NCI-H2196 (cell line): Measurements from ENCODE around the gene PLEKHM3.

Experiments used
- DNase-seq: peaks from one replicate; lab custom pipeline; 2025; ENCODE audit not compliant: unreplicated experiment; lab: John Stamatoyannopoulos, UW

Gene PLEKHM3, protein sequence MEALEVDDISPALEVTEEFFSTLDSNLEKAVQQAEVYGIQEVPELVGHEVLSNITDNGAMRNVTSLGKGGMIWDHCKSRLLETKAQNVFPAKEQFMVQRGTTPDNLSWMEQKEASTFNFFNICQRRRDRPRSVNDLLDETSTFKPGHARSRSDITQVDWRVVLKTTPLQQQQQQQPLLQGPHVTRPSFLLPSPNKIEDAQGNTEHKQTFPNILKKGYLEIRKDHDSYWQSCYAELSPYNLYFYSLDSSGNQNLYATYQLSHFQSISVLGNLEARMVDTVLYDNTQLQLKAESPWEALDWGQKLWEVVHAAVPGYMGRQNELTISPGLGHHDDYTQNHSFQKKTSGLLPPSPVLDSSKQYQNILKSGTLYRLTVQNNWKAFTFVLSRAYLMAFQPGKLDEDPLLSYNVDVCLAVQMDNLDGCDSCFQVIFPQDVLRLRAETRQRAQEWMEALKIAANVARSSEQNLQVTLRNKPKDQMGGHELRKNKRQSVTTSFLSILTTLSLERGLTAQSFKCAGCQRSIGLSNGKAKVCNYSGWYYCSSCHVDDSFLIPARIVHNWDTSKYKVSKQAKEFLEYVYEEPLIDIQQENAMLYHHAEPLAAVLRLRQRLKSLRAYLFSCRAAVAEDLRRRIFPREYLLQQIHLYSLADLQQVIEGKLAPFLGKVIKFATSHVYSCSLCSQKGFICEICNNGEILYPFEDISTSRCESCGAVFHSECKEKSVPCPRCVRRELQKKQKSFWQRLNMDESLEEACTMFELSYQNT

DNA sequence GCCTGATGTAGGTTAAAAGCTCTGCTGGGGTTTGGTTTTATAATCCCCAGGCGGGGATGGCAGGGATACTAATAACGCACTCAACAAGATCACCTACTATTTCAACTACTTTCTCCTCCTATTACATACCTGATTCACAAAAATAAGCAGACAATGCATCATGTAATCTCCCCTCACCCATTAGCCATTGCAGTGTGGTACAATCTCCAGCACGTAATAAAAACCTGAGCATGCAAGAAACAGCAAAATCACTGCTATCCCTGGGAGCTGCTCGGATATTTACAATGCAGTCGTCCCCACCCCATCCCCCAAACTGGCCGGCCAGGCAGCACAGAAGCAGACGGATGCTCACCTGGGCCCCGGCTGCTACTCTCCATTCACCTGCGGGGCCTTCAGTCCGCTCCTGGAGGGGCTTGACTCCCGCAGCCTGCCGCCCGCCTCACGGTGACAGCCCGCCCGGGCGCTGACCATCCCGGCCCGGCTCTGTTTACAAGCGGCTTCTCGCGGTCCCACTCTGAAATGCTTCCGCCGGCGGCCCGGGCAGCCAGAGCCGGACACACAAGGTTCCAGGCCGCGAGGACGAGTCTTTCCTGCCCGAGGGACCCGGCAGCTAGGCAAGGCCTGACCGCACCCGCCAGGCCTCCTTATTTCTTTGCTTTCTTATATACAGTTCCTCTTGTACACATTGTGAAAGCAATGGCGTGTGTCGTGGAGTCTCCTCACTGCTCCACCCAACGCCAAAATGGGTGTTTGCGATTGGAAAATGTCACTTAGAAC is at the start of gene PLEKHM3:
Gene PLEKHM3 (minus strand): TSS at position 491 of the 777 bp plus-strand sequence. CDS start 23,888 bp downstream, outside the sequence.
- DNase-seq = peak; percentile 81

DNA sequence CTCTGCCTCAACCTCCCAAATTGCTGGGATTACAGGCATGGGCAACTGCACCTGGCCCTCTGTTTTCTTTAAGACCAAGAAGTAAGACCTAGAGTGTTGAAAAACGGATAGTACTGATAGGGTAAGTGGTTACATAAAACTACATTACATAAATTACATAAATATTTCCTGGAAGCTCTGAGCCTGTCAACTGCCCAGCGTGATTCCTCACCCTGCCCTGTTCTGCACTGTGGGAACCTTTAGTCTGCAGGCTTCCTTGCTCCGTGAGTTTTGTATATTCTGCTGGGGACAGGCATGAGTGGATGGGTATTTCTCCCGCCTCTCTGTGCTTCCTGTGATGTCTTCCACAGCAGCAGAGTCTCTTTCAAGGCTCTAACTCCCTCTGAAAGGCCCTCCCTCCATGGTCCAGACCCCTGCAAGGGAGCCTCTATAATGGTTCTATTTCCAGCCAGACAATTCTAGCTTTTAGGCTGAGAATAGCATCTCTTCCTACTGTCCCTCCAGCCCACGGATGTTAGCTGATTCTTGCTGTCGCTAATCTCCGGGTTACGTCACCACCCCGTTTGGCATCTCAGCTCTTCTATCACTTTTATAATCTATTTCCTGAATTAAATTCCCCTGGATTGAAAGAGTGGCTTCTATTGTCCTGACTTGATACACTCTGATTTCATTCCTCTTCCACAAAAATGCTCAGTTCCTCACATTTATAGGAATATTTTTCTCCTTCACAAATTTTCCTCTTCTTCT is 49.5 kb upstream of the PLEKHM3 start:
- no peak for DNase-seq

- peak; percentile 61 for DNase-seq
These were observed 47.0 kb upstream of the PLEKHM3 start for GRCh38 chr2:208072250-208072892.

DNA sequence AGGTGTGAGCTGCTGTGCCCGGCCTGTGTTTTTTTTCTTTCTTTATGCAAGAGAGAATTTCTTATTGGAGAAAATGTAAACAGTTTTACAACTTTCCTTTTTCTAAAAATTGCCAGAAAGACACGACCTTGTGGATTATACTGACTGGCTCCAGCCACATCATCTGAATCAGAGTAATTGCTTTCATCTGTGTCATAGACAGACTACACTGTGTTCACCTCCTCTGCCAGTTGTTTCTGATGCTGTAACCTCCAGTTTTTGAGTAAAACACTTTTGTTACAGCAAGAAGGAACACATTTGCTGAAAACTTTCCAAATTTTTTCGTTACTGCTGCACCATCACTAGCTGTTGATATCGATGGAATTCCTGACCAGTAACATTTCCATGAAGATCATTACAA is 43.9 kb upstream of the PLEKHM3 start:
- DNase-seq = no peak

GRCh38 chr2:208066016-208066415 is 40.7 kb upstream of the PLEKHM3 start:
- no peak for DNase-seq

DNA sequence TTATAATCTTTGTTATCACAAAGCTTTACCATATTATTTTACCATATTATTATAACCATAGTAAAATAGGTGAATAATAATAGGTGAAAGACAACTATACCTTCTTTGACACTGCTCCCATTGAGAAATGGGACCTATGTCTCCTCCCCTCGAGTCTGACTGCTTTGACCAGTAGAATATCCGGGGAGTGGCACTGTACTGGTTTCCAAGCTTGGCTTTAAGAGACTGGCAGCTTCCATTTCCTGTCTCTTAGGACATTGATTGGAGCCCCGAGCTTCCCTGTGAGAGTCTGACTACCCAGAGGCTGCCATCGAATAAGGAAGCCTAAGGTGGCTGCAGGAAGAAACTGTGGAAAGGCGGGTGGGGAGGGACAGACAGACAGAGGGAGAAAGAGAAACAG is 40.1 kb upstream of the PLEKHM3 start:
- no peak for DNase-seq

- no peak for DNase-seq
These were observed 39.1 kb upstream of the PLEKHM3 start for GRCh38 chr2:208064220-208064961.

- no peak for DNase-seq
These were observed 37.6 kb upstream of the PLEKHM3 start for GRCh38 chr2:208062961-208063360.

GRCh38 chr2:208062113-208062512 is 36.8 kb upstream of the PLEKHM3 start:
- peak; percentile 30 for DNase-seq

GRCh38 chr2:208057108-208057507 is 31.8 kb upstream of the PLEKHM3 start:
- DNase-seq = no peak

DNA sequence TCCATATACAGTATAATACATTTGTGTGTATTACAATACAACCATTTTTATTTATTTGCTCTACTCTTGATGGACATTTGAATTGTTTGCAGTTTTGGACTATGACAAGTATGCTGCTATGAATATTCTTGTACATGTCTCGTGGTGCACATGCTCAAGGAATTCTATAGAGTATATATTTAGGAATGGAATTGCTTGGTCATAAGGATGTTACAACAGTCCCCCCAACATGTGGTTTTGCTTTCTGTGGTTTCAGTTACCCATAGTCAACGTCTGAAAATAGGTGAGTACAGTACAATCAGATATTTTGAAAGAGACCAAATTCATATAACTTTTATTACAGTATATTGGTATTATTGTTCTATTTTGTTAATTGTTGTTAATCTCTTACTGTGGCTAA is 24.1 kb upstream of the PLEKHM3 start:
- DNase-seq = no peak

- no peak for DNase-seq
These were observed 23.7 kb upstream of the PLEKHM3 start for GRCh38 chr2:208049006-208049405.

- no peak for DNase-seq
These were observed 22.5 kb upstream of the PLEKHM3 start for GRCh38 chr2:208047840-208048239.

DNA sequence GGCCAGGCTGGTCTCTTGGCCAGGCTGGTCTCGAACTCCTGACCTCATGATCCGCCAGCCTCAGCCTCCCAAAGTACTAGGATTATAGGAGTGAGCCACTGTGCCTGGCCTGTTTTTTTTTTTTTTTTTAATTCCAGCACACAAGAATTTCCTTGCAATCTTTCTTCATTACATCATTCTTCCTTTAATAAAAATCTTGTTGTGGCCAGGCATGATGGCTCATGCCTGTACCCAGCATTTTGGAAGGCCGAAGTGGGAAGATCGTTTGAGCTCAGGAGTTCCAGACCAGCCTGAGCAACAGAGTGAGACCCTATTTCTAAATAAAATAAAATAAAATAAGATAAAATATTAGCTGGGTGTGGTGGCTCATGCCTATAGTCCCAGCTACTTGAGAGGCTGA is 21.4 kb upstream of the PLEKHM3 start:
- DNase-seq = no peak

DNA sequence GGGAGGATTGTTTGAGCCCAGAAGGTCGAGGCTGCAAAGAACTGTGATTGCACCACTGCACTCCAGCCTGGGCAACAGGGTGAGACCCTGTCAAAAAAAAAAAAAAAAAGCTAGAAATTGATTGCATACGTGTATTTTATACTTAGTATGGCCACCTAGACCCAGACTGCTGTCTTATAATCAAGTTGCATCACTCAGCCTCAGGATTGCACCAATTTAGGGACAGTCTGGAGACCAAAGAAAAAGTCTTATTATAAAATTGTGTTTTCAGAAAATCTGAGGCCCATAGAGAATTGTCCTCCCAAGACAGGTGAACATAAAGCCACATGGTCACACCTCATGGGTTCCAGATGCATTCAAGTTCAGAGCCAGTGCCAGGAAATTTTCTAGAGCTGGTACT is 17.1 kb upstream of the PLEKHM3 start:
- DNase-seq = no peak

DNA sequence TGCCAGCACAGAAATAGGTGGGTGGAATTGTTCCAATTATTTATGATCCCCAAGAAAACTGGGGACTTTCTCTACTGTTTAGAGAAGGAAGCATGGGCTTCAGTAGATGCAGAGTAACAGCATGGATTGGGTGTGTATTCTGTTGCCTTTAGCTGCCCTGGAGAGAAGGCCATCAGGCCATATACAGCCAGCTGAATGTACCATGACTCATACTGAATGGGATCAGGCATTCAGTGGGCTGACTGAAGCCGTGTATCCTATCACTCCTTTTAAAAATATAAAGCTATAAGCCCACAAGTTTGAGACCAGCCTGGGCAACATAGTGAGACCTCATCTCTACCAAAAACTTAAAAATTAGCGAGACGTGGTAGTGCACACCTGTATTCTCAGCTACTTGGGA is 16.7 kb upstream of the PLEKHM3 start:
- DNase-seq = no peak

GRCh38 chr2:208040199-208041171 is 15.2 kb upstream of the PLEKHM3 start:
- DNase-seq = peak; percentile 68

- DNase-seq = no peak
These were observed 14.2 kb upstream of the PLEKHM3 start for GRCh38 chr2:208039376-208040110.
